ENCODE measurements around the gene SREBF1. TPM values are rescaled to one million over a fixed set of nuclear protein-coding genes. Genes with fewer than 3 reads are reported as not detected.

Gene SREBF1
- total and polyA plus RNA-seq, 10 of the 15 experiments (the other 5 are each of a cell fraction or from before 2014, with no cell fraction given), result 1.4 to 84.6 (median 20.4) TPM

DNA sequence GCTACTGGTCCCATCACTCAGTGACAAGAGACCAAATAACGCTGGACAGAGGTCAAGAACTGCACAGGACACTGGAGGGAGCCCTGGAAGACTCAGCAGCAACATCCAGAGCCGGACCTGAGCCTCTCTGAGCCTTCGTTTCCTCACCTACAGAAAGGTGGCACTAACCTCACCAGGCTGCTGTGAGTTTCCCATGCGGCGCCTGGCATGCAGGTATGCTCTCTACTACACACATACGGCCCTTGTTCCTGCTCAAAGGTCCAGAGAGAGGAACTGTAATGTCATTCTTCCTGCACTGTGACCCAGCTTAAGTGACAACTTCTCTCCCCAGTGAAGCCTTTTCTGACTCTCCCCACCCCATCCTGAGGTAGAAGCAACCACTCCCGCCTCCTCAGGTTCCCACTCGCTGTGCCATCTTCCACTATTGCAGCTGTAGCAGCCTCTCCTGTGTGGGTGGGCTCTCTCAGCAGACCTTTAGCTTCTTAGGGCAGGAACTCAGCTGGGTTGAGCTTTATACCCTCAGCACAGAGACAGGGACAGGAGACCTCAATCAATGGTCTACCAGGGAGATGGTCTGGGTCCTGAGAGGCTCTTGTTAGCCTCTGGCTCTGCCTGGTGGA lies 43.9 kb upstream of the SREBF1 start:
- H3K9ac ChIP-seq (ENCODE audit: control insufficient read depth, insufficient read depth, low read length), result no peak overlapping the region
- peaks cover 0 to 12% of the 10 kb centered on the region in 2 experiments; a peak in 2 of 4 replicates for H3K36me3 ChIP-seq (ENCODE audit: control insufficient read depth in 2 of 2, insufficient read depth in 2 of 2, low read length in 1 of 2)
- H3K27me3 ChIP-seq (replicated peaks in 1 of 2; ENCODE audit: control insufficient read depth in 2 of 2, insufficient read depth in 2 of 2, low read length in 1 of 2), result no peaks in the 10 kb centered on the region
- H3K4me1 ChIP-seq (ENCODE audit: control insufficient read depth, insufficient read depth, low read length), result no peaks in the 10 kb centered on the region
- no peak for ATAC-seq
- no peak overlapping the region for H3K4me3 ChIP-seq
- SMC1A ChIA-PET (ENCODE audit: uncharacterized antibody, unreplicated experiment), result no interaction called here
- intact Hi-C loops (cut with micrococcal nuclease; ENCODE audit: unreplicated experiment), result loop anchor here (5.0 kb wide), 1 partner anchor 52 kb away; no protein-coding TSS in a partner anchor
- H3K9me3 ChIP-seq (replicated peaks; ENCODE audit: control insufficient read depth, insufficient read depth, low read length), result no peaks in the 10 kb centered on the region
- no peak for DNase-seq (ENCODE audit: low read depth, low spot score)
- H2AFZ ChIP-seq (ENCODE audit: control insufficient read depth, low read depth, low read length), result no peak overlapping the region
- RAD21 ChIA-PET (ENCODE audit: unreplicated experiment), result no interaction called here
- no peak overlapping the region for H3K27ac ChIP-seq (ENCODE audit: control insufficient read depth, insufficient read depth)
- no TSS peak for BruUV-seq (replicated peaks)
- no peaks in the 10 kb centered on the region for H3K79me2 ChIP-seq (ENCODE audit: control insufficient read depth, insufficient read depth, low read length)
- CTCF ChIA-PET, result interaction anchor here (1.7 to 1.9 kb wide), 2 partner anchors 38 to 153 kb away, joined by 4 to 7 read pairs; no protein-coding TSS in a partner anchor
- WGBS (ENCODE audit: insufficient coverage, insufficient replicate concordance, low lambda C conversion rate, missing lambda C conversion rate), result 68% methylated on average over 8 of the region's 8 CpGs
- in situ Hi-C loops (cut with MboI), result no loop called here
- H4K20me1 ChIP-seq (ENCODE audit: control insufficient read depth, insufficient read depth), result no peaks in the 10 kb centered on the region
- POLR2A ChIA-PET, result no interaction called here
- no peak for FAIRE-seq
- H3K4me2 ChIP-seq (ENCODE audit: control insufficient read depth, insufficient read depth), result no peak overlapping the region
- TF ChIP-seq IRF4 (IDR thresholded peaks at IDR 0.05; ENCODE audit: low read depth, low read length) (no peak), TARDBP (IDR thresholded peaks at IDR 0.05; ENCODE audit: borderline replicate concordance) (no peak), SREBF1 (IDR thresholded peaks at IDR 0.05; ENCODE audit: low read length) (no peak), FOXM1 (IDR thresholded peaks at IDR 0.05; ENCODE audit: low read depth, low read length) (no peak), ASH2L (IDR thresholded peaks at IDR 0.05; ENCODE audit: borderline replicate concordance, low read depth) (no peak), RELA (IDR thresholded peaks at IDR 0.05; ENCODE audit: borderline replicate concordance, partially characterized antibody) (no peak)
- TF ChIP-seq, protein P1, sequence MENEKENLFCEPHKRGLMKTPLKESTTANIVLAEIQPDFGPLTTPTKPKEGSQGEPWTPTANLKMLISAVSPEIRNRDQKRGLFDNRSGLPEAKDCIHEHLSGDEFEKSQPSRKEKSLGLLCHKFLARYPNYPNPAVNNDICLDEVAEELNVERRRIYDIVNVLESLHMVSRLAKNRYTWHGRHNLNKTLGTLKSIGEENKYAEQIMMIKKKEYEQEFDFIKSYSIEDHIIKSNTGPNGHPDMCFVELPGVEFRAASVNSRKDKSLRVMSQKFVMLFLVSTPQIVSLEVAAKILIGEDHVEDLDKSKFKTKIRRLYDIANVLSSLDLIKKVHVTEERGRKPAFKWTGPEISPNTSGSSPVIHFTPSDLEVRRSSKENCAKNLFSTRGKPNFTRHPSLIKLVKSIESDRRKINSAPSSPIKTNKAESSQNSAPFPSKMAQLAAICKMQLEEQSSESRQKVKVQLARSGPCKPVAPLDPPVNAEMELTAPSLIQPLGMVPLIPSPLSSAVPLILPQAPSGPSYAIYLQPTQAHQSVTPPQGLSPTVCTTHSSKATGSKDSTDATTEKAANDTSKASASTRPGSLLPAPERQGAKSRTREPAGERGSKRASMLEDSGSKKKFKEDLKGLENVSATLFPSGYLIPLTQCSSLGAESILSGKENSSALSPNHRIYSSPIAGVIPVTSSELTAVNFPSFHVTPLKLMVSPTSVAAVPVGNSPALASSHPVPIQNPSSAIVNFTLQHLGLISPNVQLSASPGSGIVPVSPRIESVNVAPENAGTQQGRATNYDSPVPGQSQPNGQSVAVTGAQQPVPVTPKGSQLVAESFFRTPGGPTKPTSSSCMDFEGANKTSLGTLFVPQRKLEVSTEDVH (IDR thresholded peaks at IDR 0.05; ENCODE audit: low read depth, partially characterized antibody), result no peak
- TF ChIP-seq, protein P2, sequence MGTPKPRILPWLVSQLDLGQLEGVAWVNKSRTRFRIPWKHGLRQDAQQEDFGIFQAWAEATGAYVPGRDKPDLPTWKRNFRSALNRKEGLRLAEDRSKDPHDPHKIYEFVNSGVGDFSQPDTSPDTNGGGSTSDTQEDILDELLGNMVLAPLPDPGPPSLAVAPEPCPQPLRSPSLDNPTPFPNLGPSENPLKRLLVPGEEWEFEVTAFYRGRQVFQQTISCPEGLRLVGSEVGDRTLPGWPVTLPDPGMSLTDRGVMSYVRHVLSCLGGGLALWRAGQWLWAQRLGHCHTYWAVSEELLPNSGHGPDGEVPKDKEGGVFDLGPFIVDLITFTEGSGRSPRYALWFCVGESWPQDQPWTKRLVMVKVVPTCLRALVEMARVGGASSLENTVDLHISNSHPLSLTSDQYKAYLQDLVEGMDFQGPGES (IDR thresholded peaks at IDR 0.05), result no peak
- TF ChIP-seq, protein P3, sequence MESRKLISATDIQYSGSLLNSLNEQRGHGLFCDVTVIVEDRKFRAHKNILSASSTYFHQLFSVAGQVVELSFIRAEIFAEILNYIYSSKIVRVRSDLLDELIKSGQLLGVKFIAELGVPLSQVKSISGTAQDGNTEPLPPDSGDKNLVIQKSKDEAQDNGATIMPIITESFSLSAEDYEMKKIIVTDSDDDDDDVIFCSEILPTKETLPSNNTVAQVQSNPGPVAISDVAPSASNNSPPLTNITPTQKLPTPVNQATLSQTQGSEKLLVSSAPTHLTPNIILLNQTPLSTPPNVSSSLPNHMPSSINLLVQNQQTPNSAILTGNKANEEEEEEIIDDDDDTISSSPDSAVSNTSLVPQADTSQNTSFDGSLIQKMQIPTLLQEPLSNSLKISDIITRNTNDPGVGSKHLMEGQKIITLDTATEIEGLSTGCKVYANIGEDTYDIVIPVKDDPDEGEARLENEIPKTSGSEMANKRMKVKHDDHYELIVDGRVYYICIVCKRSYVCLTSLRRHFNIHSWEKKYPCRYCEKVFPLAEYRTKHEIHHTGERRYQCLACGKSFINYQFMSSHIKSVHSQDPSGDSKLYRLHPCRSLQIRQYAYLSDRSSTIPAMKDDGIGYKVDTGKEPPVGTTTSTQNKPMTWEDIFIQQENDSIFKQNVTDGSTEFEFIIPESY (IDR thresholded peaks at IDR 0.05), result no peak
- TF ChIP-seq, protein P4, sequence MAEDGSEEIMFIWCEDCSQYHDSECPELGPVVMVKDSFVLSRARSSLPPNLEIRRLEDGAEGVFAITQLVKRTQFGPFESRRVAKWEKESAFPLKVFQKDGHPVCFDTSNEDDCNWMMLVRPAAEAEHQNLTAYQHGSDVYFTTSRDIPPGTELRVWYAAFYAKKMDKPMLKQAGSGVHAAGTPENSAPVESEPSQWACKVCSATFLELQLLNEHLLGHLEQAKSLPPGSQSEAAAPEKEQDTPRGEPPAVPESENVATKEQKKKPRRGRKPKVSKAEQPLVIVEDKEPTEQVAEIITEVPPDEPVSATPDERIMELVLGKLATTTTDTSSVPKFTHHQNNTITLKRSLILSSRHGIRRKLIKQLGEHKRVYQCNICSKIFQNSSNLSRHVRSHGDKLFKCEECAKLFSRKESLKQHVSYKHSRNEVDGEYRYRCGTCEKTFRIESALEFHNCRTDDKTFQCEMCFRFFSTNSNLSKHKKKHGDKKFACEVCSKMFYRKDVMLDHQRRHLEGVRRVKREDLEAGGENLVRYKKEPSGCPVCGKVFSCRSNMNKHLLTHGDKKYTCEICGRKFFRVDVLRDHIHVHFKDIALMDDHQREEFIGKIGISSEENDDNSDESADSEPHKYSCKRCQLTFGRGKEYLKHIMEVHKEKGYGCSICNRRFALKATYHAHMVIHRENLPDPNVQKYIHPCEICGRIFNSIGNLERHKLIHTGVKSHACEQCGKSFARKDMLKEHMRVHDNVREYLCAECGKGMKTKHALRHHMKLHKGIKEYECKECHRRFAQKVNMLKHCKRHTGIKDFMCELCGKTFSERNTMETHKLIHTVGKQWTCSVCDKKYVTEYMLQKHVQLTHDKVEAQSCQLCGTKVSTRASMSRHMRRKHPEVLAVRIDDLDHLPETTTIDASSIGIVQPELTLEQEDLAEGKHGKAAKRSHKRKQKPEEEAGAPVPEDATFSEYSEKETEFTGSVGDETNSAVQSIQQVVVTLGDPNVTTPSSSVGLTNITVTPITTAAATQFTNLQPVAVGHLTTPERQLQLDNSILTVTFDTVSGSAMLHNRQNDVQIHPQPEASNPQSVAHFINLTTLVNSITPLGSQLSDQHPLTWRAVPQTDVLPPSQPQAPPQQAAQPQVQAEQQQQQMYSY (CRISPR knock-in tag; IDR thresholded peaks at IDR 0.05), result no peak
- TF ChIP-seq, protein P5, sequence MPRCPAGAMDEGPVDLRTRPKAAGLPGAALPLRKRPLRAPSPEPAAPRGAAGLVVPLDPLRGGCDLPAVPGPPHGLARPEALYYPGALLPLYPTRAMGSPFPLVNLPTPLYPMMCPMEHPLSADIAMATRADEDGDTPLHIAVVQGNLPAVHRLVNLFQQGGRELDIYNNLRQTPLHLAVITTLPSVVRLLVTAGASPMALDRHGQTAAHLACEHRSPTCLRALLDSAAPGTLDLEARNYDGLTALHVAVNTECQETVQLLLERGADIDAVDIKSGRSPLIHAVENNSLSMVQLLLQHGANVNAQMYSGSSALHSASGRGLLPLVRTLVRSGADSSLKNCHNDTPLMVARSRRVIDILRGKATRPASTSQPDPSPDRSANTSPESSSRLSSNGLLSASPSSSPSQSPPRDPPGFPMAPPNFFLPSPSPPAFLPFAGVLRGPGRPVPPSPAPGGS (IDR thresholded peaks at IDR 0.05; ENCODE audit: borderline replicate concordance, insufficient read depth, low read depth, low read length, poor library complexity, severe bottlenecking), result no peak
- TF ChIP-seq, protein P6, sequence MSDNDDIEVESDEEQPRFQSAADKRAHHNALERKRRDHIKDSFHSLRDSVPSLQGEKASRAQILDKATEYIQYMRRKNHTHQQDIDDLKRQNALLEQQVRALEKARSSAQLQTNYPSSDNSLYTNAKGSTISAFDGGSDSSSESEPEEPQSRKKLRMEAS (IDR thresholded peaks at IDR 0.05; ENCODE audit: low read depth, low read length), result no peak

All from GM12878 (cell line).